MG63 (cell line): Measurements from ENCODE around the gene NDUFA13. TPM values are rescaled to one million over a fixed set of nuclear protein-coding genes. Genes with fewer than 3 reads are reported as not detected.

Source experiments
- DNase-seq: peaks from one replicate; pipeline ENCODE4 v3.0.0-alpha.2; 2020
- H3K27me3 ChIP-seq: fragments of 250-450 bp; sonication (Bioruptor Pico); 2 replicates; pipeline ENCODE4 v1.5.1; 2020; ENCODE audit warnings: mild to moderate bottlenecking, moderate library complexity
- H3K36me3 ChIP-seq: fragments of 250-450 bp; sonication (Bioruptor Pico); 2 replicates; pipeline ENCODE4 v1.5.1; 2020; ENCODE audit warnings: mild to moderate bottlenecking, moderate library complexity
- H3K4me3 ChIP-seq: fragments of 250-450 bp; sonication (Bioruptor Pico); 2 replicates; pipeline ENCODE4 v1.5.1; 2020; ENCODE audit warnings: mild to moderate bottlenecking, moderate library complexity
- H3K9me3 ChIP-seq: fragments of 250-450 bp; sonication (Bioruptor Pico); 2 replicates; pipeline ENCODE4 v1.5.1; 2020; ENCODE audit warnings: mild to moderate bottlenecking, moderate library complexity
- total RNA-seq: library from RNA; depleted of rRNA; stranded (reverse); fragments of >200 nt; shearing (Covaris generic); gene quantifications from 2 replicates; pipeline ENCODE4 v1.2.3, GENCODE V29; 2014; ENCODE audit warnings: low replicate concordance

NDUFA13 gene
- total RNA-seq, 1 experiment from 2014 or later: 344 TPM

- H3K27me3 ChIP-seq: no peaks in the 10 kb centered on the region
- H3K4me3 ChIP-seq: no peak overlapping the region
- no peaks in the 10 kb centered on the region for H3K9me3 ChIP-seq
- no peak for DNase-seq
- H3K36me3 ChIP-seq: peaks cover 11% of the 10 kb centered on the region
These were observed 21.3 kb downstream of the NDUFA13 start for GRCh38 chr19:19537075-19538048.

- Histone ChIP-seq H3K4me3 (no peak within 1 kb of the TSS), H3K27me3 (no peaks in the 10 kb centered on the region), H3K36me3 (0 out of 2 replicates have a peak, but pooled peaks cover 5% of the 10 kb centered on the region), H3K9me3 (no peaks in the 10 kb centered on the region)
- DNase-seq: no peak
These were observed 22.2 kb downstream of the NDUFA13 start, which contains the start of gene CILP2 for GRCh38 chr19:19538061-19538784. TSS of gene CILP2 (plus strand) at chr19:19538265. CDS start at chr19:19538350, 85 bp downstream.

GRCh38 chr19:19538785-19539166 is 22.8 kb downstream of the NDUFA13 start:
- H3K36me3 ChIP-seq: 0 out of 2 replicates have a peak, but pooled peaks cover 5% of the 10 kb centered on the region
- no peak overlapping the region for H3K4me3 ChIP-seq
- DNase-seq: no peak
- no peaks in the 10 kb centered on the region for H3K9me3 ChIP-seq
- H3K27me3 ChIP-seq: no peaks in the 10 kb centered on the region

GRCh38 chr19:19539698-19540063 is 23.7 kb downstream of the NDUFA13 start:
- no peaks in the 10 kb centered on the region for H3K27me3 ChIP-seq
- H3K9me3 ChIP-seq: no peaks in the 10 kb centered on the region
- H3K4me3 ChIP-seq: no peak overlapping the region
- H3K36me3 ChIP-seq: peaks cover 5% of the 10 kb centered on the region
- no peak for DNase-seq

- H3K4me3 ChIP-seq: no peak overlapping the region
These were observed 24.2 kb downstream of the NDUFA13 start for GRCh38 chr19:19540064-19540714.

GRCh38 chr19:19540715-19541515 is 24.9 kb downstream of the NDUFA13 start:
- Histone ChIP-seq H3K4me3 (no peak overlapping the region), H3K9me3 (no peaks in the 10 kb centered on the region), H3K27me3 (no peaks in the 10 kb centered on the region), H3K36me3 (no peaks in the 10 kb centered on the region; the same call in none of the 2 replicates)
- peak; percentile 50 for DNase-seq

More at GRCh38 chr19:19540064-19540714, 24.2 kb downstream of the NDUFA13 start:
- peak; percentile 42 for DNase-seq
- no peaks in the 10 kb centered on the region for H3K27me3 ChIP-seq
- peaks cover 5% of the 10 kb centered on the region for H3K36me3 ChIP-seq
- no peaks in the 10 kb centered on the region for H3K9me3 ChIP-seq

GRCh38 chr19:19541616-19542015 is 25.6 kb downstream of the NDUFA13 start:
- no peak overlapping the region for H3K4me3 ChIP-seq

GRCh38 chr19:19542507-19542906 is 26.5 kb downstream of the NDUFA13 start:
- DNase-seq: no peak

More at GRCh38 chr19:19541616-19542015, 25.6 kb downstream of the NDUFA13 start:
- Histone ChIP-seq H3K36me3 (no peaks in the 10 kb centered on the region; the same call in none of the 2 replicates), H3K9me3 (no peaks in the 10 kb centered on the region), H3K27me3 (no peaks in the 10 kb centered on the region)
- no peak for DNase-seq

GRCh38 chr19:19543101-19543500 is 27.1 kb downstream of the NDUFA13 start:
- no peaks in the 10 kb centered on the region for H3K9me3 ChIP-seq
- H3K4me3 ChIP-seq: no peak overlapping the region
- DNase-seq: no peak
- no peaks in the 10 kb centered on the region; the same call in none of the 2 replicates for H3K36me3 ChIP-seq
- H3K27me3 ChIP-seq: no peaks in the 10 kb centered on the region

More at GRCh38 chr19:19542507-19542906, 26.5 kb downstream of the NDUFA13 start:
- H3K36me3 ChIP-seq: no peaks in the 10 kb centered on the region; the same call in none of the 2 replicates
- no peaks in the 10 kb centered on the region for H3K27me3 ChIP-seq
- H3K4me3 ChIP-seq: no peak overlapping the region
- no peaks in the 10 kb centered on the region for H3K9me3 ChIP-seq

GRCh38 chr19:19543640-19544039 is 27.6 kb downstream of the NDUFA13 start:
- Histone ChIP-seq H3K4me3 (no peak overlapping the region), H3K36me3 (no peaks in the 10 kb centered on the region; the same call in none of the 2 replicates), H3K9me3 (no peaks in the 10 kb centered on the region), H3K27me3 (no peaks in the 10 kb centered on the region)
- DNase-seq: no peak

GRCh38 chr19:19544257-19544953 is 28.4 kb downstream of the NDUFA13 start:
- no peaks in the 10 kb centered on the region; the same call in none of the 2 replicates for H3K36me3 ChIP-seq
- no peak for DNase-seq
- no peaks in the 10 kb centered on the region for H3K27me3 ChIP-seq
- H3K9me3 ChIP-seq: no peaks in the 10 kb centered on the region
- H3K4me3 ChIP-seq: no peak overlapping the region

GRCh38 chr19:19544954-19545591 is 29.0 kb downstream of the NDUFA13 start:
- DNase-seq: no peak
- Histone ChIP-seq H3K4me3 (no peak overlapping the region), H3K27me3 (no peaks in the 10 kb centered on the region), H3K9me3 (no peaks in the 10 kb centered on the region), H3K36me3 (no peaks in the 10 kb centered on the region; the same call in none of the 2 replicates)

- no peaks in the 10 kb centered on the region for H3K27me3 ChIP-seq
- H3K9me3 ChIP-seq: no peaks in the 10 kb centered on the region
- DNase-seq: no peak
- H3K4me3 ChIP-seq: no peak overlapping the region
- H3K36me3 ChIP-seq: no peaks in the 10 kb centered on the region; the same call in none of the 2 replicates
These were observed 29.7 kb downstream of the NDUFA13 start for GRCh38 chr19:19545707-19546106.

- no peaks in the 10 kb centered on the region; the same call in none of the 2 replicates for H3K36me3 ChIP-seq
- H3K4me3 ChIP-seq: no peak overlapping the region
- no peaks in the 10 kb centered on the region for H3K27me3 ChIP-seq
- no peak for DNase-seq
- 0 out of 2 replicates have a peak, but pooled peaks cover 2% of the 10 kb centered on the region for H3K9me3 ChIP-seq
These were observed 30.7 kb downstream of the NDUFA13 start for GRCh38 chr19:19546751-19547162.
